ENCODE results near the gene HGD.
"Not testable (repeated sequence)": the region's sequence is repeated elsewhere in the genome, so short reads cannot be mapped to it uniquely, and the experiment has no call there.

Gene HGD

DNA sequence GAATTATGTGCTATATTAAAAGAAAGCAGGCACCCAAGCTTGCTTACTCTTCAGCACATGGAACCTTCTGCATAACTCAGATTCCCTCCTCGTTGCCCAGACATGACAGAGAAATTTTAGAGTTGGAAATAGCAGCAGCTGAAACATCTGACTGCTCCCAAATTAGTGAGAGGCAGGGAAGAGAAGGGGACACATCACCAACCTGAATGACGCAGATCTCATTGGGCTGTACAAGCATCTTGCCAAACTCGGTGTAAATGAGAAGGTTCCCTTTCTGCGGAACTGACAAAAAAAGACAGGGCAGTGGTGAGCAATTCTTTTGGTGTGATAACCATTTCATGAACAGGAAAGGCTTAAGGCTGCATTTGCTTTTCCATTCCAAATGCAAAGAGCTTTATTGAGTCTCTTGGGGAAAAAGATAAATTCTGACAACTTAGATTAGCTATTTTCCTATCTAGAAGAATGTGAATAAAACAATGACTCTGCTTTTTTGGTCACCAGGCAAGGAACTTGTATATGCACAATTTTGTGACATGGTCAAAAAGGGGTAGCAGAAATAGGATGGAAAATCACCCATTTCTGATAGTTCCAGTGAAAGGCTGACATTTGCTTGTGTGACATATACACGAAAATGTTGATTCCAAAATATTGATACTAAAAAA lies 35.1 kb downstream of the HGD start:
- no peak for DNase-seq (ENCODE audit: low read depth)
- TF ChIP-seq CTCF (conservative IDR thresholded peaks at IDR 0.05; ENCODE audit: low read depth, low read length), result no peak
- no peak overlapping the region for H3K4me3 ChIP-seq (ENCODE audit: low read depth, low read length)

DNA sequence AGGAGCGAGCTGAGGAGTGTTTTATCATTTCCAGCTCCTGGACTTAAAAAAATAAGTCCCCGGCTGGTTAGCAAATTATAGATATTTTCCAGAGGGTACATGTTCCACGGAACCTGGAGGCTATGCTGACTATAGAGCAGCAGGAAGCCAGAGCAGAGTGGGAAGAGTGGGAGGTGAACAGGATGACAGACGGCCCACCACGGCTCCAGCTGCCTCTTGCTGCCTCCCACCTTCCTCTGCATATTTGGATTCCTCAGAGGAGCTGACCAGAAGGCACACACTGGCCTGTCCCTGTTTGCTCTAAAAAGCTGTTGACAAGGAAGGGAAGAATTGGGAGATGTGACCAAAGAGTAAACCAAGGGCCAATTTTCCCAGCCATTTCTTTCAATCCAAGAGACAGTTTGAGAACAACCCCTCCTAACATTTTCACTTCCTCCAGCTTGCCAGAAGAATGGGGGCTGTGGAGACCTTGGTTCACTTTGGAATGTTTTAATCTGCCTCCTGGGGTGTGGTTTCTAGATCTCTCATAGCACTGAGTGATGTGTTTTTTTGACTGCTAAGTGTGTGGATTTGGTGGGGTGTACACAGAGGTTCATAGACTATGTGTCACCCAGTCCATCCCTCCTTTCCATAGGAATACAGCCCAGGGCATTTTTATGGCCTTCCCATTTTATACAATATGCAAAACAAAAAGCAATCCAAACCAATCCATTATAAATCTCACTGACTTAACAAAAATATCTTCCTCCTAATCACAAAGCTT lies 36.8 kb downstream of the HGD start:
- DNase-seq (ENCODE audit: low read depth), result peak; percentile 34
- H3K4me3 ChIP-seq (ENCODE audit: low read depth, low read length), result no peak overlapping the region
- no peak for TF ChIP-seq CTCF (conservative IDR thresholded peaks at IDR 0.05; ENCODE audit: low read depth, low read length)

- peak; percentile 34 for TF ChIP-seq CTCF (conservative IDR thresholded peaks at IDR 0.05; ENCODE audit: low read depth, low read length)
- no peak overlapping the region for H3K4me3 ChIP-seq (ENCODE audit: low read depth, low read length)
- DNase-seq (ENCODE audit: low read depth), result peak; percentile 67
Measured at GRCh38 chr3:120642368-120642948, 39.6 kb downstream of the HGD start.

- no peak for DNase-seq (ENCODE audit: low read depth)
- TF ChIP-seq CTCF (conservative IDR thresholded peaks at IDR 0.05; ENCODE audit: low read depth, low read length), result no peak
- H3K4me3 ChIP-seq (ENCODE audit: low read depth, low read length), result no peak overlapping the region
Measured at GRCh38 chr3:120641696-120642246, 40.3 kb downstream of the HGD start.

- H3K4me3 ChIP-seq (ENCODE audit: low read depth, low read length), result no peak overlapping the region
- no peak for TF ChIP-seq CTCF (conservative IDR thresholded peaks at IDR 0.05; ENCODE audit: low read depth, low read length)
- DNase-seq (ENCODE audit: low read depth), result no peak
Measured at GRCh38 chr3:120640231-120640630, 41.8 kb downstream of the HGD start.

- DNase-seq (ENCODE audit: low read depth); H3K4me3 ChIP-seq (ENCODE audit: low read depth, low read length): not testable (repeated sequence)
Measured at GRCh38 chr3:120638820-120639219, 43.2 kb downstream of the HGD start.

DNA sequence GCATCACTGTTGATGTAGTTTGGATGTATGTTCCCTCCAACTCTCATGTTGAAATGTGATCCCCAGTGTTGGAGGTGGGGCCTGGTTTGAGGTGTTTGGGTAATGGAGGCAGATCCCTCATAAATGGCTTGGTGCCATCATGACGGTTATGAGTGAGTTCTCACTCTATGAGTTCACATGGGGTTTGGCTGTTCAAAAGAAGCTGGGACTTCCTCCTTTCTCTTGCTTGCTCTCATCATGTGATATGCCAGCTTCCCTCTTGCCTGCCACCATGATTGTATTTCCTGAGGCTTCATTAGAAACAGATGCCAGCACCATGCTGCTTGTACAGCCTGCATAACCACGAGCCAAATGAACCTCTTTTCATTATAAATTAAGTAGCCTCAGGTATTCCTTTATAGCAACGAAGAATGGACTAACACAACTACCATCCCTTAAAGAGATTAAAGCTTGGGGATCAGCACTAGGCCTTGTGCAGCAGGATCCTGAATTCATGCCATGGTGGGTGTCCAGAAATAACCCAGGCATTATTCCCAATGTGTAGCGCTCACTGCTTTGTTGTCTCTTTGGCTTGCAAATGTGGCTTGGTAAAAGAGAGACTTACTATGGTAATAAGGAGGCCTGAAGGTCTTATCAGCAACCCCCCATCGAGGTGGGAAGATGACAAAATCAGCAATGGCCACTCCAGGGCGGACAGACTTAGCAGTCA lies 44.0 kb downstream of the HGD start:
- DNase-seq (ENCODE audit: low read depth), result peak; percentile 30
- TF ChIP-seq CTCF (conservative IDR thresholded peaks at IDR 0.05; ENCODE audit: low read depth, low read length), result no peak
- H3K4me3 ChIP-seq (ENCODE audit: low read depth, low read length), result no peak overlapping the region
